Natural killer cell (primary cell): ENCODE data around the gene HMGCS2. TPM values are rescaled to one million over a fixed set of nuclear protein-coding genes. Genes with fewer than 3 reads are reported as not detected.
"Not testable (repeated sequence)": the region's sequence is repeated elsewhere in the genome, so short reads cannot be mapped to it uniquely, and the experiment has no call there.

Experiments
- ATAC-seq, 3 donors: fragments of 150-1000 bp in 2 of 3; fragments of 200-7000 bp in 1 of 3; cut with Tn5 transposase; 1 replicate in 1 of 3; 2 replicates in 2 of 3; pipeline ENCODE4 v1.10.0; 2021; ENCODE audit warnings: mild to moderate bottlenecking in 2 of 3, moderate library complexity in 2 of 3
- DNase-seq, 2 donors: peaks; one replicate each; pipeline versions ENCODE4 v3.0.0 to v3.0.0-alpha.2; 2013 to 2021; ENCODE audit warnings: mixed read lengths in 1 of 2
- H3K27ac ChIP-seq: one replicate; pipeline ENCODE4 v1.5.1; 2013; ENCODE audit warnings: mild to moderate bottlenecking, low read length
- H3K27me3 ChIP-seq: one replicate; pipeline ENCODE4 v1.6.1; 2013; ENCODE audit warnings: low read length; ENCODE audit not compliant: control insufficient read depth, insufficient read depth
- H3K36me3 ChIP-seq: one replicate; pipeline ENCODE4 v1.6.1; 2013; ENCODE audit warnings: low read length; ENCODE audit not compliant: control insufficient read depth, insufficient read depth
- H3K4me1 ChIP-seq: one replicate; pipeline ENCODE4 v1.6.1; 2013; ENCODE audit warnings: low read length; ENCODE audit not compliant: control insufficient read depth, insufficient read depth
- H3K4me3 ChIP-seq: one replicate; pipeline ENCODE4 v1.5.1; 2013; ENCODE audit warnings: low read length
- H3K9me3 ChIP-seq: one replicate; pipeline ENCODE4 v1.6.1; 2013; ENCODE audit warnings: low read length; ENCODE audit not compliant: control insufficient read depth, insufficient read depth
- H3K27ac Mint-ChIP-seq, 2 donors: one replicate each; pipeline ENCODE4 v1.8.0; 2022; ENCODE audit warnings: mild to moderate bottlenecking in 2 of 2, mixed read lengths in 2 of 2, moderate library complexity in 1 of 2
- H3K27me3 Mint-ChIP-seq, 2 donors: one replicate each; pipeline ENCODE4 v1.8.0; 2022; ENCODE audit warnings: low read depth in 2 of 2, mixed read lengths in 2 of 2
- H3K36me3 Mint-ChIP-seq: one replicate; pipeline ENCODE4 v1.8.0; 2022; ENCODE audit warnings: mixed read lengths
- H3K4me1 Mint-ChIP-seq, 2 donors: one replicate each; pipeline ENCODE4 v1.8.0; 2022; ENCODE audit warnings: mixed read lengths in 2 of 2
- H3K4me3 Mint-ChIP-seq: one replicate; pipeline ENCODE4 v1.8.0; 2022; ENCODE audit warnings: mild to moderate bottlenecking, moderate library complexity, mixed read lengths
- H3K9me3 Mint-ChIP-seq, 2 donors: one replicate each; pipeline ENCODE4 v1.8.0; 2022; ENCODE audit warnings: mixed read lengths in 2 of 2
- WGBS: methylation state at CpG from one replicate; pipeline ENCODE4 v1.1.7; 2013; ENCODE audit warnings: missing lambda C conversion rate; ENCODE audit not compliant: insufficient coverage; 5-methylcytosine and 5-hydroxymethylcytosine counted together
- intact Hi-C: fragments of 100-400 bp; cut with micrococcal nuclease; formaldehyde crosslinking; loops from one replicate; pipeline ENCODE4 v1.14.2; 2022
- total RNA-seq, 4 donors: library from RNA; stranded (reverse); fragments of 120-200 nt in 1 of 4; gene quantifications; one replicate each; pipeline versions ENCODE4 v1.2.3 to v1.2.4, GENCODE V29; 2013 to 2022
- TF ChIP-seq, protein P1 (sequence below): fragments of 200-600 bp; IDR thresholded peaks from one replicate; pipeline ENCODE4 v1.8.0; 2022; ENCODE audit warnings: antibody characterized with exemption

The HMGCS2 gene
- total RNA-seq, 3 donors from 2014 or later (not counting 1 experiment from before 2014, with no cell fraction given): not detected

DNA sequence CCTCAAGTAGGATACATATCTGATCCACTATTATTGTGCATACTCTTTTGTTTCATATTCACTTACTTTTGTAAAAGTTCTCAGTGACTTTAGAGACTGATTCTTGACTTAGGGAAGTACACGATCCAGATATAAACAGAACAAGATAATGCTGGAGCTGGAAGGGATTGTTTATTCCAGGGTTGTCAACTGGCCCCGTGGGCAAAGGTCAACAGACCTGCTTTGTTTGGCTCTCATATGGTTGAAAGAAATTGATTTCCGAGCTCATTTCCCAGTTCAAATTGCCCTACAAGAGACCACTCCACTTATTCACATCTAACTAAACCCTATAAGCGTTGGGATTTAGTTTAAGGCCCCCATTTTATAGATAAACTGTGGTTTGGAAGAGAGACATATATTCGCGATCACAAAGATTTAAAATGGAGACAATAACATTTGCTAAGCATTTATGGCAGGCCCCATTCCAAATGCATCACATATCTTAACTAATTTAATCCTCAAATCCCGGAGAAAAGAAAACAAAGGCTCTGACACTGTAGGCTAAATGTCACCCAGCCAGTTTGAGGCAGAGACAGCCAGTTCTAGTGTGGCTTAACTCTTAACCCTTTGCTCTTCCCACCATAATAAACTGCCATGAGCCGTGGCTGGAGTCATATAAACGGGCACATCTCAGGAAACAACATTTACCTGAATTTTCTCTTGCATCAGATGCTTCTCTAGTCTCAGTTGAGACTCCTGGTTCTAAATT, 21.9 kb upstream of the HMGCS2 start:
- Mint-ChIP-seq H3K4me1 (no peaks in the 10 kb centered on the region), H3K9me3 (no peaks in the 10 kb centered on the region), H3K27ac (no peak overlapping the region), H3K36me3 (no peaks in the 10 kb centered on the region), H3K27me3 (peaks cover 2 to 18% of the 10 kb centered on the region in 2 donors), H3K4me3 (no peak overlapping the region)
- TF ChIP-seq, protein P1, sequence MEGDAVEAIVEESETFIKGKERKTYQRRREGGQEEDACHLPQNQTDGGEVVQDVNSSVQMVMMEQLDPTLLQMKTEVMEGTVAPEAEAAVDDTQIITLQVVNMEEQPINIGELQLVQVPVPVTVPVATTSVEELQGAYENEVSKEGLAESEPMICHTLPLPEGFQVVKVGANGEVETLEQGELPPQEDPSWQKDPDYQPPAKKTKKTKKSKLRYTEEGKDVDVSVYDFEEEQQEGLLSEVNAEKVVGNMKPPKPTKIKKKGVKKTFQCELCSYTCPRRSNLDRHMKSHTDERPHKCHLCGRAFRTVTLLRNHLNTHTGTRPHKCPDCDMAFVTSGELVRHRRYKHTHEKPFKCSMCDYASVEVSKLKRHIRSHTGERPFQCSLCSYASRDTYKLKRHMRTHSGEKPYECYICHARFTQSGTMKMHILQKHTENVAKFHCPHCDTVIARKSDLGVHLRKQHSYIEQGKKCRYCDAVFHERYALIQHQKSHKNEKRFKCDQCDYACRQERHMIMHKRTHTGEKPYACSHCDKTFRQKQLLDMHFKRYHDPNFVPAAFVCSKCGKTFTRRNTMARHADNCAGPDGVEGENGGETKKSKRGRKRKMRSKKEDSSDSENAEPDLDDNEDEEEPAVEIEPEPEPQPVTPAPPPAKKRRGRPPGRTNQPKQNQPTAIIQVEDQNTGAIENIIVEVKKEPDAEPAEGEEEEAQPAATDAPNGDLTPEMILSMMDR: no peak
- Histone ChIP-seq H3K4me3 (no peak overlapping the region), H3K4me1 (no peaks in the 10 kb centered on the region), H3K27ac (no peak overlapping the region), H3K36me3 (no peaks in the 10 kb centered on the region), H3K9me3 (no peaks in the 10 kb centered on the region), H3K27me3 (no peaks in the 10 kb centered on the region)
- ATAC-seq: no peak
- intact Hi-C loops: no loop called here
- no peak for DNase-seq
- 79% methylated on average over 7 of the region's 9 CpGs for WGBS

DNA sequence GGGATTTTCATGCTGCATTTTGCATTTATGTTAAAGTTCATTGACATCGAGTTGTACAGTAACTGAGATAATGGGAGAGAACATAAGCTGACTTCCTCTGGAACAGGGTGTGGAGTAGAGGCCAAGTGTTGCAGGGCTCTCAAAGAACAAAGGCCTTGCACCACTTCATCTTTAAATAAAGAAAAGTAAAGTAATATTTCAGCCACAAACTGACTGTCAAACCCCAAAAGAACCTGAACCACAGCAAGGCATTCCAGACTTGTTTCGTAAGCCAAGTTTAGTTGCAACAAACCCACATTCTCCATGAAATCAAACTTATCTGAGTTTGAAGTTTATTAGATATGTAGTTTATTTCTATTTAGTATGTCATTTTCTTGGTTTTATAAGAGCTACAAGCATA, 19.1 kb upstream of the HMGCS2 start:
- Histone ChIP-seq H3K27me3 (no peaks in the 10 kb centered on the region), H3K27ac (no peak overlapping the region), H3K9me3 (no peaks in the 10 kb centered on the region), H3K36me3 (no peaks in the 10 kb centered on the region), H3K4me3 (no peak overlapping the region), H3K4me1 (no peaks in the 10 kb centered on the region)
- no peak overlapping the region for H3K4me3 Mint-ChIP-seq
- DNase-seq (no peak), ATAC-seq (no peak)
- no peaks in the 10 kb centered on the region for H3K36me3 Mint-ChIP-seq
- intact Hi-C loops: no loop called here
- H3K4me1 Mint-ChIP-seq: no peaks in the 10 kb centered on the region
- WGBS: 64% methylated on average over 2 of the region's 2 CpGs
- peaks cover 2 to 39% of the 10 kb centered on the region in 2 donors for H3K27me3 Mint-ChIP-seq
- TF ChIP-seq, protein P1: no peak
- no peaks in the 10 kb centered on the region for H3K9me3 Mint-ChIP-seq
- no peak overlapping the region for H3K27ac Mint-ChIP-seq

DNA sequence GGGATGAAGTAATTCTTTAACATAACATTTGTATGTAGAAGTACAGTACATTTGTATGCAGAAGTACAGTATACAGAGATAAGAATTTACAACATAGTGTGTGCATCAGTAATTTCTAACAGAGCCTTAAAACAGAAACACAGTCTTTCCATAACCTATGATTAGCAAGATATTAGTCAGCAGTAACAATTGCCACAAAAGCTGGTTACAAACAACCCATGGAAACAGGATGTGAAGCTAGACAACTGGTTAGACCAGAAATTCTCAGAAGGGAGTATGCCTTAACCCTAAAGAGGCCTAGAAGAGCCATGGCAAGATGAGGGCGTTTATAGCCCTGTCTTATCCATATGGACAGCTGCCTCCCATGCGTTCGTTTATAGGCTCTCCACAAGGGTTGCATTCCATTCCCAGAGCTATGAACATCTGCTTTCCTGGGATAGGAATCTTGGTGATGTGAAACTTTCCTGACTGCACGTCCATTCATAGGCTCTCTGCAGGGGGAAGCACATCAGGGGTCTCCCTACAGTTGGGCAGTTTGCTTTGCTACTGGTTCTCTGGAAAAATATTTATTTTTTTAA, 17.9 kb upstream of the HMGCS2 start:
- H3K4me1 ChIP-seq, H3K9me3 Mint-ChIP-seq: not testable (repeated sequence)
- WGBS: 93% methylated on average over 2 of the region's 4 CpGs

DNA sequence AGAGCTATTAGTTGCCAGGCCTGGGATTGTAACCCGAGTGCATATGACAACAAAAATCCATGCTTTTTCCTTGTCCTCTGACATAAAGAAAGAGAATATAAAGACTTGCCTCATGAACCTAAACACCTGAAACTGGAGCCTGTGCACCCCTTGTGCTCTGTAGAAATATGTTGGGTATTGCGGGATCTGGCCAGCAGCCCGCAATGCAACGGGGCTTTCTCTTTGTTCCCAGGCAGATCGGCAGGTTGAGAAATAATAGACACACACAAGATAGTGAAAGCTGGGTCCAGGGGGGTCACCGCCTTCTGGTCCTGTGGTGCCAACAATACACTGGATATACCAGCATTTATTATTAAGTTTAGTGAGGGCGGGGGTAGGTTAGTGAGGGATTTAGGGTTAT, 17.3 kb upstream of the HMGCS2 start:
- H3K27me3 ChIP-seq, H3K4me1 ChIP-seq, DNase-seq, H3K36me3 Mint-ChIP-seq, ATAC-seq, H3K4me1 Mint-ChIP-seq, H3K9me3 ChIP-seq, intact Hi-C loops, H3K4me3 Mint-ChIP-seq, H3K4me3 ChIP-seq, H3K27ac Mint-ChIP-seq, H3K27ac ChIP-seq, H3K36me3 ChIP-seq, H3K9me3 Mint-ChIP-seq: not testable (repeated sequence)
- H3K27me3 Mint-ChIP-seq: peaks cover 2 to 42% of the 10 kb centered on the region in 2 donors
- 90% methylated on average over 4 of the region's 7 CpGs for WGBS

More for the DNA sequence above, 17.9 kb upstream of the HMGCS2 start:
- peaks cover 2 to 47% of the 10 kb centered on the region in 2 donors for H3K27me3 Mint-ChIP-seq
- H3K27ac Mint-ChIP-seq, H3K4me3 Mint-ChIP-seq, H3K27me3 ChIP-seq, H3K4me1 Mint-ChIP-seq, H3K36me3 Mint-ChIP-seq, H3K27ac ChIP-seq, H3K4me3 ChIP-seq, intact Hi-C loops, ATAC-seq, H3K36me3 ChIP-seq, DNase-seq, H3K9me3 ChIP-seq: not testable (repeated sequence)
